Adipose tissue (tissue), 3 donors: ENCODE measurements around the gene LKAAEAR1. TPM values are rescaled to one million over a fixed set of nuclear protein-coding genes. Genes with fewer than 3 reads are reported as not detected.

Source experiments
- H3K27ac ChIP-seq: one replicate; pipeline ENCODE4 v1.5.1; 2013; ENCODE audit warnings: low read depth, low read length
- WGBS, 3 donors: extraction: QIAGEN DNeasy Blood & Tissue Kit; methylation state at CpG; one replicate each; pipeline ENCODE4 v1.1.7; 2013; 5-methylcytosine and 5-hydroxymethylcytosine counted together
- polyA plus RNA-seq, 3 donors: library from polyadenylated mRNA; stranded (reverse); fragments of 200-250 nt; gene quantifications; one replicate each; pipeline ENCODE4 v1.2.3, GENCODE V29; 2013
- donor health status: healthy with polysubstance abuse.
- donor health status: Bipolar disorder and iron deficiency.
- donor health status: healthy.

Gene LKAAEAR1
- polyA plus RNA-seq, 3 donors = 0.27 to 0.64 TPM; not detected in 1

GRCh38 chr20:64035933-64036345 is 48.3 kb downstream of the LKAAEAR1 start, which contains the start of gene C20orf204:
Gene C20orf204, plus strand, starts transcription at chr20:64036182. Its CDS starts 142 bp downstream, at chr20:64036324.
- 60 to 83% (median 75%) methylated on average over 10 of the region's 10 CpGs for WGBS, 3 donors
- no peak within 1 kb of the TSS for H3K27ac ChIP-seq

GRCh38 chr20:64035066-64035932 is 48.9 kb downstream of the LKAAEAR1 start:
- H3K27ac ChIP-seq = no peak overlapping the region
- WGBS, 3 donors = 76 to 86% (median 79%) methylated on average over 17 of the region's 17 CpGs

GRCh38 chr20:64033981-64034493 is 50.2 kb downstream of the LKAAEAR1 start:
- no peak overlapping the region for H3K27ac ChIP-seq
- WGBS, 3 donors = 60 to 76% (median 65%) methylated on average over 10 to 11 of the region's 11 CpGs

Other genes starting within 250 kb of the LKAAEAR1 start
- gene ABHD16B, start 222.9 kb downstream of the LKAAEAR1 start, polyA plus RNA-seq = 1 to 10 TPM in 1 of 3 donors, under 1 TPM in 1, not detected in 1; 0.72 to 1.2 TPM
- gene TPD52L2, start 219.1 kb downstream of the LKAAEAR1 start, polyA plus RNA-seq = 100 to 1,000 TPM in 1 of 3 donors, 10 to 100 TPM in 2; 34.8 to 109 (median 88.8) TPM
- gene DNAJC5, start 189.3 kb downstream of the LKAAEAR1 start, polyA plus RNA-seq = 10 to 100 TPM; 19.0 to 22.9 (median 21.1) TPM
- gene UCKL1, start 128.0 kb downstream of the LKAAEAR1 start, polyA plus RNA-seq = 10 to 100 TPM; 28.9 to 44.6 (median 33.1) TPM
- 10 to 100 TPM in 1 of 3 donors, 1 to 10 TPM in 2; 7.4 to 10.2 (median 9.1) TPM for gene ZNF512B, start 114.5 kb downstream of the LKAAEAR1 start, polyA plus RNA-seq
- gene SAMD10, start 104.8 kb downstream of the LKAAEAR1 start, polyA plus RNA-seq = 1 to 10 TPM; 2.0 to 2.7 (median 2.6) TPM
- gene PRPF6, start 103.3 kb downstream of the LKAAEAR1 start, polyA plus RNA-seq = 10 to 100 TPM; 28.9 to 37.2 (median 34.1) TPM
- under 1 TPM; 0.56 to 0.58 (median 0.56) TPM for gene C20orf204, start 48.2 kb downstream of the LKAAEAR1 start, polyA plus RNA-seq
- 10 to 100 TPM in 2 of 3 donors, 1 to 10 TPM in 1; 8.1 to 53.5 (median 33.4) TPM for gene SOX18, start 34.8 kb downstream of the LKAAEAR1 start, polyA plus RNA-seq
- 10 to 100 TPM; 17.2 to 48.5 (median 35.4) TPM for gene TCEA2, start 21.2 kb downstream of the LKAAEAR1 start, polyA plus RNA-seq
- 10 to 100 TPM in 2 of 3 donors, 1 to 10 TPM in 1; 4.9 to 19.9 (median 19.2) TPM for gene RGS19, start 4.9 kb downstream of the LKAAEAR1 start, polyA plus RNA-seq
- gene OPRL1, start 4.3 kb downstream of the LKAAEAR1 start, polyA plus RNA-seq = 1 to 10 TPM in 2 of 3 donors, under 1 TPM in 1; 0.45 to 1.2 (median 1.1) TPM
- gene NPBWR2, start 23.2 kb upstream of the LKAAEAR1 start, polyA plus RNA-seq = not detected
- gene MYT1, start 80.1 kb upstream of the LKAAEAR1 start, polyA plus RNA-seq = under 1 TPM in 1 of 3 donors, not detected in 2; 0.25 TPM
- gene PCMTD2, start 171.3 kb upstream of the LKAAEAR1 start, polyA plus RNA-seq = 10 to 100 TPM; 17.5 to 29.0 (median 21.1) TPM